Measurements from ENCODE around the gene SERTAD4. TPM values are rescaled to one million over a fixed set of nuclear protein-coding genes. Genes with fewer than 3 reads are reported as not detected.
A peak's percentile ranks its signal among the peaks of the same experiment; 100 is the strongest.

Gene SERTAD4
- total and polyA plus RNA-seq, 12 donors, result 0.04 to 1.7 (median 0.57) TPM; not detected in 1

GRCh38 chr1:210250998-210251679, 18.5 kb downstream of the SERTAD4 start:
- Histone ChIP-seq H3K9me3 (replicated peaks in 1 of 3) (no peaks in the 10 kb centered on the region), H3K27me3 (peaks cover 18% of the 10 kb centered on the region), H3K4me1 (replicated peaks in 1 of 2) (peaks cover 10 to 20% of the 10 kb centered on the region in 2 donors), H3K4me3 (peak overlapping the region in 2 of 4 donors; percentile 6 to 52), H3K36me3 (replicated peaks in 1 of 2) (no peaks in the 10 kb centered on the region), H3K27ac (peak overlapping the region in 1 of 5 donors; percentile 5)
- intact Hi-C loops (cut with DNase I), result no loop called here
- TF ChIP-seq POLR2A (IDR thresholded peaks at IDR 0.05) (no peak), CTCF (IDR thresholded peaks at IDR 0.05) (no peak)
- DNase-seq, result peak in 3 of 7 donors; percentile 24 to 68 (median 30)
- WGBS, 4 donors, result 1 to 4% (median 2%) methylated on average over 9 to 37 of the region's 37 CpGs

DNA sequence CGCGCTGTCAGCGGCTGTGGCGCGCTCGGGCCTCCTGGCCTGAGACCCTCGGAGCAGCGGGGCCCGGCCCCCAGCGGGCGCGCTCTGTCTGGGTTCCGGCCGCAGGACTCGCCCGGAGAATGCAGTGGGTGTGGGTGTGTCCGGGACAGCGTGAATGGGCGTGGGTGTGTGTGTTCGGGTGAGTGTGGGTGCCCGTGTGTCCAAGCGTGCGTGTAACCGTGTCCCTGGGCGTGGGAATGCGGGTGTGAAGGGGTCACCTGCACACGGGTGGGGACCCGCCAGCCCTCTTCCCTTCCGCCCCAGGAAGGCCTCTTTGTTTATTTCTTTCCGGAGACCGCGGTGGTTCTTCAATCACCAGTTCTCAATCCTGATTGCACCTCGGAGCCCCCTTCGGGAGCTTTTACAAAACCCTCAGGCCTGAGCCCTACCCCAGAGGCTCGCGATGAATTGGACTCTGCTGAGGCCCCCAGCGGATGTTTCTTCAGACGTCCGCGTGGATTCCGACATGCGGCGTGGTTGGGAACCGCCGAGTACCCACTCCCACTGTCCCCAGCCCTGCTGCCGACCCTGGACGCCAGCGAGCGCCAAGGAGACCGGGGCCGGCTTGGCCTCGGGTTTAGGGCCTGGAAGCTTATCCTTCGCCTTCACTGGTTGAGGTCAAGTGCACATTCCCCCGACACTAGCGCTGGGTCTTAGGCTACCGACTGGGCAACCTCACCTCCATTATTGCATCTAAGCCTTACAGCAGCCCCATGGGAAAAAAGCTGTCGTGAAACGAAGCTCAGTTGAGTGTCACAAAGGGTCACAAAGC, 19.3 kb downstream of the SERTAD4 start:
- H3K4me1 ChIP-seq (replicated peaks in 1 of 2), result peaks cover 10 to 20% of the 10 kb centered on the region in 2 donors
- DNase-seq, result no peak
- H3K27ac ChIP-seq, result peak overlapping the region in 1 of 5 donors; percentile 5
- H3K36me3 ChIP-seq (replicated peaks in 1 of 2), result no peaks in the 10 kb centered on the region
- peak overlapping the region in 2 of 4 donors; percentile 6 to 52 for H3K4me3 ChIP-seq
- H3K27me3 ChIP-seq, result peaks cover 18% of the 10 kb centered on the region
- no peak for TF ChIP-seq CTCF (IDR thresholded peaks at IDR 0.05)
- no peak for TF ChIP-seq POLR2A (IDR thresholded peaks at IDR 0.05)
- no peaks in the 10 kb centered on the region for H3K9me3 ChIP-seq (replicated peaks in 1 of 3)
- WGBS, 4 donors, result 20 to 53% (median 30%) methylated on average over 29 to 58 of the region's 58 CpGs
- intact Hi-C loops (cut with DNase I), result no loop called here

GRCh38 chr1:210252621-210253051, 20.0 kb downstream of the SERTAD4 start:
- no peaks in the 10 kb centered on the region for H3K36me3 ChIP-seq (replicated peaks in 1 of 2)
- no peak overlapping the region for H3K4me3 ChIP-seq
- no peak for TF ChIP-seq POLR2A (IDR thresholded peaks at IDR 0.05)
- TF ChIP-seq CTCF (IDR thresholded peaks at IDR 0.05), result no peak
- intact Hi-C loops (cut with DNase I), result no loop called here
- peaks cover 10 to 20% of the 10 kb centered on the region in 2 donors for H3K4me1 ChIP-seq (replicated peaks in 1 of 2)
- peak in 1 of 7 donors; percentile 78 for DNase-seq
- H3K9me3 ChIP-seq (replicated peaks in 1 of 3), result no peaks in the 10 kb centered on the region
- peaks cover 18% of the 10 kb centered on the region for H3K27me3 ChIP-seq
- WGBS, 4 donors, result 33 to 54% (median 36%) methylated on average over 17 to 29 of the region's 29 CpGs
- H3K27ac ChIP-seq, result no peak overlapping the region

DNA sequence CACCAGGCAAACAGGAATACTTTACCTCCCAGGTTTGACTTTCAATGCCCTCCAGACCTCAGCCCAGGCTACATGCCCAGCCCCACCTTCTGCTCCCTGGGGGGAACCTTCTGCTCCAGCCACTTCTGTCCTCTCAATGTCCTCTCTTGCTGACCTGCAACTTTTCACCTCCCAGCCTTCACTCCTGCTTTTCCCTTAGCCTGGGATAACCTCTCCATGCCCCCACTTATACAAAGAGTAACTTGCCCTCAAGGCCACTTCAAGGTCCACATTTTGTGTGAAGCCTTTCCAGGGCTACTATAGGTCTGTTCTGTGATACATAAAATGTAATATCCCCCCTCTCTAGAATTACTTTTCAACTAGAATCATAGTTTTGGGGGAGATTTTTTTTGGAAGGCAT, 21.7 kb downstream of the SERTAD4 start:
- no peak for DNase-seq
- H3K4me3 ChIP-seq, result no peak overlapping the region
- no peaks in the 10 kb centered on the region for H3K36me3 ChIP-seq (replicated peaks in 1 of 2)
- peaks cover 10 to 20% of the 10 kb centered on the region in 2 donors for H3K4me1 ChIP-seq (replicated peaks in 1 of 2)
- H3K27me3 ChIP-seq, result peaks cover 18% of the 10 kb centered on the region
- intact Hi-C loops (cut with DNase I), result no loop called here
- TF ChIP-seq CTCF (IDR thresholded peaks at IDR 0.05), result no peak
- TF ChIP-seq POLR2A (IDR thresholded peaks at IDR 0.05), result no peak
- no peaks in the 10 kb centered on the region for H3K9me3 ChIP-seq (replicated peaks in 1 of 3)
- H3K27ac ChIP-seq, result no peak overlapping the region

All from adrenal gland (tissue), 12 donors.